Islet precursor cell (in vitro differentiated cells): ENCODE data around the gene ANKRD44.

Source experiments
- DNase-seq: peaks from one replicate; pipeline ENCODE4 v3.0.0-alpha.2; 2018

The ANKRD44 gene

DNA sequence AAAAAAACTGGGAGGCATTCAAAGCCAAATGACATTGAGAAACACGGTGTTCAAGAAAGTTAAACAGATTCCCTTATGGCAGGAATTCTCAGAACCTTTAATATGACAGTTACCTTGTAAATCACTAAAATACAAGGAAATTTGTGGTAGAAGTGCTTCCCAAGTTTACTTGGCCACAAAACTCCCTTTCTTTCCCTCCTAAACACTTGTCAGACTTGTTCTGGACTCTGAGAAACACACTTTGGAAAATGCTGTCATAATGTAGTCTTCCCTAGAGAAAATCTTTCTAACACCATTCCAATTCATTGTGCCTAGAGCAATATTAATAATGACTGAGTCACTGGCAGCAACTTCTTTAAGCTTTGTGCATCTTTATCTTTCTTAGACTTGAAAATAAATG, 140.4 kb downstream of the ANKRD44 start:
- DNase-seq = no peak

DNA sequence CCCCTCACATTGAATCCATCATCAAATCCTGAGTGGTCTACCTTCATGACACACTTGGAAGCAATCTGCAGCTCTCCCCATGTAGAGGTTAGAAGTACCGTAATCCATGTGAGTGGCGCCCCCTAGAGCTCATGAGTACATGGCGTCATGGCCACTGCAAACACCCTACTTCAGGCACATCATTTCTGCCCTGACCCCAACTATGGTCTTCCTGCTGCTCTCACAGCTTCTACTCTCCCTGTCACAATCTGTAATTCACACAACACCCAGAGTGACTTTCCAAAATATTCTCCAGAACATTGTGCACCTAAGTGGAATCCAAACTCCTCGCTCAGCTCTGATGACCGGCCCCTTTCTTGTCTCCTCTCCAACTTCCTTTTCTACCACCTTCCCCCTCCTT, 141.9 kb downstream of the ANKRD44 start:
- DNase-seq = peak; percentile 80

DNA sequence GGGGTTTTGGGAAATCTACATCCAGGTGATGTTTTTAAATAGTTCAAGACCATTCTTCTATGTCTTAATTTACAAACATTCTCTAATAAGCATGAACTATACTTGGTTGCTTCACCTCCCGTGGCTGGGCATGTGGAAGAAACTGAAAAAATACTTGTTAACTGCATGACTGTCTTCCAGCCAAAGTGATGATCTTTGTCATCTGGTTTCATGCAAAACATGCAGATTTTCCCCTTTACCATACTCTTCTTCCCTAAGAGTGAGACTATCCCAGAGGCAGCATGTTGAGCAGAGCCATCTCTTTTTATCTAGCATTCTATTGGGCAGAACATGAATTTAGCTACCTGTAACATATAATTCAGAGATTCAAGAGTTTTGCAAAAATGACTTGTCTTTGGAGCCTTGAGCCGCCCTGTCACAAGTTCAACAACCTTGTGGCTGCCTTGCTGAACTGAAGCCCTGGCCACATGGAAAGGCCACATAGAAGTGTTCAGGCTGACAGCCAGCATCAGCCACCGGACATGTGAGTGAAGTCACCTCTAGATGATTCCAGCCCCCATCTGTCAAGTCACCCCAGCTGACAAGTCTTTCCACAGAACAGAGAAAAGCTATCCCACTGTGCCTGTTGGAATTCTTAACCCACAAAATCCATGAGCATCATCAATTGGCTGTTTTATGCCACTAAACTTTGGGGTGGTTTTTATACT, 142.8 kb downstream of the ANKRD44 start:
- DNase-seq = no peak

DNA sequence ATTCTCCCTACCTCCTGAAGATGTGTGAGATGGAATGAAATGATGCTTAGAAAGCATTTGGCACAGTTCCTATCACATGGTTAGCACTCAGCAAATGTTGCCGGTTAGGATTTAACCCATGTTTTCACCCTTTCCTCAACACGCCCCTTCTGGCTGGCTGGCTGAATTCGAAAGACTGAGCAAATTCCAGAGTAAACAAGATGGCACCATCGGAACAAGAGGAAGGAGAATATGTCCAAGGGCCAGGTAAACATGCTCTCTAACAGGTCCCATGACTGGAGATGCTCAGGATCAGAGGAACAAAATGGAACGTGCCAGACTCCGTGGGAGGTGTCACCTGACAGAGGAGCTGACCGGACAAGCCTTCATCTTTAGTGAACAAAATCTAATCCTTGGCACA, 145.6 kb downstream of the ANKRD44 start:
- DNase-seq = no peak

DNA sequence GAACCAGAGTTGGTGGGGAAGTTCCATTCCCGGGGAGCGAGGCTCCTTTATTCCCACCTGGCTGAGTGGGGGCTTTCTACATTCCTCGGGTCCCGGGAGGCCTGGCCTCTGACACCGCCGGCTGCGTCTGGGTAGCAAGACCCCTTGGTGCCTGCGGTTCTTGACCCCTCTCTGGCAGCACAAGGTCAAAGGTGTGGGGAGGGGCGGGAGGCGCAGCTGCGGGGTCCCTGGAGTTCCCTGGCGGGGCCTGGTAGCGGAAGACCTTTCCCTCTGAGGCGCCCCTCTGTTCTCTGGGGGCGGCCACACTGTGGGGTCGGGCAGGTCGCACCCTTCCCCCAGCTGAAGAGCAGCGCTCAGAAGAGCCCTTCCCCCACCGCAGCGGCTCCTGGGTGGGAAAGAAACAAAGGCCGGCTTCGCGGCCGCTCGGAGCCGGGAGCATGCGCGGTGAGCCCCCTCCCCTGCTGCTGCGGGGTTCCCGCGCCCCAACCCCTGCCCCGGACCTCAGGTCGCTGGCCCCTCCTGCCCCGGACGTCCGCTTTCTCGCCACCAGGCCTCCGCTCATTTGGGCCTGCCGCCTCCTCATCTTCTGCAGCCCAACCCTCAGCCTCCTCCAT, 146.3 kb downstream of the ANKRD44 start:
- DNase-seq = no peak

DNA sequence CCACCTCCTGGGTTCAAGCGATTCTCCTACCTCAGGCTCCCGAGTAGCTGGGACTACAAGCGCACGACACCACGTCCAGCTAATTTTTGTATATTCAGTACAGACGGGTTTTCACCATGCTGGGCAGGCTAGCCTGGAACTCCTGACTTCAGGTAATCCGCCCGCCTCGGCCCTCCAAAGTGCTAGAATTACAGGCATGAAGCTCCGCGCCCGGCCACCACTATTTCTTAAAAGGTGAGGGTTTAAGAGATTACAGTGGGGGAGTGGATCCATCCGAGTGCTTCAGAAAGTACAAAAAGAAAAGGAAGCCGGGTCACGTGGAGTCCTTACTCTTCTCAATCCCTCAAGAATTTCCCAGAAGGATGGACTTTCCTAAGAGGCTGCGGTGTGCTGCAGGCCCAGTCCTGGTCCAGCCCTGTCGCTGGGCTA, 146.9 kb downstream of the ANKRD44 start:
- no peak for DNase-seq

DNA sequence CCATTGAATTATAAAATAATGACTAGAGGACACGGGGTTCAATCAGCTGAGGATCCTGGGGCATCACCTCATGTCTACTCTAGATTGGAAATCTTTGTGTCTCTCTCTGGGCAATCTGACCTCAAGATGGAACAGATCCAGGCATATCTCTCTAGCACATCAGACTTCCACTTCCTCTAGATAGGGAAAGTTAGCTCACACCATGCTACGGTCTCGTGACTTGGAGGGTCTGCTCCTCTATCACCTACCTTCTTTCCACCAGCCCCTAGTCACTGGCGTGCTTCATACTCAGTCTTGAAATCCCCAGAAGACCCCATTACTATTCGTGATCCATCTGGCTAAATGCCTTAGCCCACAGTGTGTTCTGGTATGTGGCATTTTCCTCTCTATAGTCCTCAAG, 148.8 kb downstream of the ANKRD44 start:
- DNase-seq = no peak

DNA sequence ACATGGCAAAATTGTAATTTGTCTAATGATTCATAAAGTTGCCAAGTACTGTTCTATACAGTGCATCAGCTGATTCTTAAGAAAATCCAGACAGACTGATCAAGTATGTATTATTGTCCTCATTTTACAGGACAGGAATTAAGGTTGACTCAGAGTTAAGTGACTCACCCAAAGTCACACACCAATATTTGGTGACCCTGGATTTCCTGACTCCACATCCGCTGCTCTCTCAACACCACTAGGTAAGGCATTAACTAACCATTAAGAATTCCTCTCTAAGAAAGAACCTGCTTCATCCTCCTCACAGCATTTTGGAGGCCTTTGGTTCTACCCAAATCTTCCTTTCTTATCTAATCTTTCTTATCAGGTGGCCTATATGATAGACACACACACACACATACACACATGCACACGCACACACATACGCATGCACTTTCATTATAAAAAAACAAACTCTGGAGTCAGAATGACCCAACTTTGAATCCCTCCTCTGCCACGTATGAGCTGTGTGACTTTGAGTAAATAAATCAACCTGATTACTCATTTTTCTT, 150.8 kb downstream of the ANKRD44 start:
- DNase-seq = no peak

DNA sequence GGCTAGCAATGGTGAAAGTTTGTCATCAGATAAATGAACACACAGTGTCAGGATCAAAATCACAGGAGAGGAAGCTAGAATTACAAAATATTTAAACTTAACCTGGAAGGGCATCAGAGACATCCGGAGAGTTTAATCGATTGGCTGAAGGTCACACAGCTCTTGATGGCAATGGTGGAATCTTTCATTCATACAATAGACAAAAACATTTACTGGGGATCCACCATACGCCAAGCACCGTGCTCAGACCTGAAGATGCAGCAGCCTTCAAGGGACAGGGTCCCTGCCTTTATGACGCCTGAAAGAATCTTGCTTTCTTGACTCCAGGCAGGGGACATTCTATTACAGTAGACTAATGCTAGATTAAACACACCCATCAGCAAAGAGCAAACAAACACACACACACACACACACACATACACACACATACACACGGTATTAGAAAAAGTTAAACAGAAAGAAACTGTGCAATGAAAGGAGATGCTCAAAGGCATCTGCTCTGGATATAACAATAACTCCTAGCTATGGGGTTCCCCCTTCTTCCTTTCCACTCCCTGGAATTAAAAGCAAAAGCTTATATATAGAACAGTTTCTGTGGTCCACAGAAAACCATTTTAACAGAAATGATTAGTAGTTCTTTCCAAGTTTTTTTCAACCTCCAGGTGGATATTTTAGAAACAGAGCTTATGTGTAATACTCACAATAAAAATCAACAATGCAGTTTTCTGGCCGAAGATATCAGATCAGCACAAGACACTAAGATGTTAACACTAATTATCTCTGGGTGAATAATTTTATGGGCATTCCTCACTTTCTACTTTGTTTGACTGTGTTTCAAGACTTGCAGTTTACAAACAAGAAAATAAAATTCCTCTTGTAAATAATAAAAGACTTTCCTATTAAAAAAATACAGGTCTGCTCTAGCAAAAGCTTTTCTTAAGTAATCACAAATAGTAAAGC, 151.7 kb downstream of the ANKRD44 start:
- DNase-seq = no peak

DNA sequence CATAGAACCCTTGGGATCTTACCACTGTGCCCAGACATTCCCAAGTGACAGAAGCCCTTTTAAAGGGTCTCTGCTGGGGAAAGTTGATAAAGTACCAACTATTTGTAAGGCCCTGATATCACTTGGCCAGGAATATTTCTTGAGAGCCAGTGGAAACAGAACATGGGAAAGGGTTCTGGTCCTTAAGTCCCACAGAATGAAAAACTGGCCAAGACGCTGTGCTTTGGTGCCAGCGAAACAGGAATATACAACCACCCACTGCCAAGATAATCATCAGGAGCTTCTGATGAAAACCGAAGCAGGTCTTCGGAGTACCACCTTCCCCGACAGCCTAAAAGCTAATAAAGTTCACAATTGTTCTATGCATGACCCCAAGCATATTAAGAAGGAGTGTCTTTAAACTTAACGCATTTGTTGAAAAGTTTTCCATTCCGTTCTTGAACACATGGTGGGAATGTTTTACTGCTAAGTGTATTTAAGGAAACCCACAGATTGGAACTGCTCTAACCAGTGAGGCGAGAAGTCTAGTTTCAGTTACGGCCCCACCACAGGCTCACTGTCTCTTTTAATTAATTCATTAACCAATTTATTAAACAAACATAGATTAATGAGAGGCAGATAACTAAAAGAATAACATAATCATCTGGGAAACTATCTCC, 152.6 kb downstream of the ANKRD44 start:
- DNase-seq = no peak

DNA sequence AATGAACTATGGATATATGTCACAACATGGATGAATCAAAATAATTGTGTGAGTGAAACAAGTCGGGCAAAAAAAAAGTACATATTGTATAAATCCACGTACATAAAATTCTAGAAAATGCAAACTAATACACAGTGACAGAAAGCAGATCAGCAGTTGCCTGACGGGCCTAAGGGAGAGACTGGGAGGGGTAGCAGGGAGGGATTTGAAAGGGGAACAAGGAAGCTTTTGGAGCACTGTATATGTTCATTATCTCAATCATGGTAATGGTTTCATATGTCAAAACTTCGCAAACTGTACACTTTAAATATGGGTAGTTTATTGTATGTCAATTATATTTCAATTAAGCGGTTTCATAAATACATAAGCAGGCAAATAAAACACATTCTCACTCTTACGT, 153.8 kb downstream of the ANKRD44 start:
- no peak for DNase-seq

DNA sequence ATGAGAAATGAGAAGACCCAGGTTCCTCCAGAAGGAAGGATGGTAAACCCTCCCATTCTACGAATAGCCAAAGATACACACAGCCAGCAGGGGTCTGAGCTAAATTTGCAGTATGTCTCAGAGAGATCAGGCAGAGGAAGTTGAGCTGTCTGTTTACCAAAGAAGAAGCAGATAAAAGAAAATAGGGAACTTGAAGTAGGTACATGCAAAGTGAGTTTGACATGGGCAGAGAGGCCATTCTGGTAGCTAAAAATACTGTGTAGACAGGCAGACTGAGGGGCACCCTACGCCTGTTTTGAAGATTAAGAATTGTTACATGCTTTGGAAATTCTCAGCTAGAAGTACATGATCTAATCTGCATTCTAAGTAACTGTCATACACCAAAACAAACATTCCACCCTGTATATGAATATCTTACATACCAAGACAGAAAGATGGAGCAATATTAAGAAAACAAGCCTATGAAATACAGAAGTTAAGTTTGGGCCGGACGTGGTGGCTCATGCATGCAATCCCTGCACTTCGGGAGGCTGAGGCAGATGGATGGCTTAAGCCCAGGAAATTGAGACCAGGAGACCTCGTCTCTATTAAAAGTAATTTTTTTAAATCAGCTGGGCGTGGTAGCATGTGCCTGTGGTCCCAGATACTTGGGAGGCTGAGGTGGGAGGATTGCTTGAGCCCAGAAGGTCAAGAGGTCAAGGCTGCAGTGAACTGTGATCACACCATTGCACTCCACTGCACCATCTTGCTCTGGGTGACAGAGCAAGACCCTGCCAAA, 157.9 kb downstream of the ANKRD44 start:
- DNase-seq = no peak

DNA sequence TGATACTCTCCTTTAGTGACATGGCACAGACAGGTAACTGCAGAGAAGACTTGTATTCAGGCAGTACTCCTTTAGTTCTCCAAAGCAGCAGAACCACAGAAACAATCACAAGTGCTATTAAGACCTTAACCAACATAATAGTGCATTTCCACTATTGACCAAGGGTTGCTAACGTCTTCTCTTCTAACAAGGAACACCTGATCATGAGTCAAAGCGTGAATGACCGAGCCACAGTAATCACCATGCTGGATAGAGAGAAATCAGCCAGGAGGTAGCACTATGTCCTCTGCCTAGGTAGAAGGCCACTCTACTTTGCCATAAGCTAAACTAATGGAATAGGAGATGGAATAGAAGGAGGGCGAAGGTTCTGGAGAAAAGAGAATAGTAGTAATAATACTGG, 161.0 kb downstream of the ANKRD44 start:
- DNase-seq = no peak

DNA sequence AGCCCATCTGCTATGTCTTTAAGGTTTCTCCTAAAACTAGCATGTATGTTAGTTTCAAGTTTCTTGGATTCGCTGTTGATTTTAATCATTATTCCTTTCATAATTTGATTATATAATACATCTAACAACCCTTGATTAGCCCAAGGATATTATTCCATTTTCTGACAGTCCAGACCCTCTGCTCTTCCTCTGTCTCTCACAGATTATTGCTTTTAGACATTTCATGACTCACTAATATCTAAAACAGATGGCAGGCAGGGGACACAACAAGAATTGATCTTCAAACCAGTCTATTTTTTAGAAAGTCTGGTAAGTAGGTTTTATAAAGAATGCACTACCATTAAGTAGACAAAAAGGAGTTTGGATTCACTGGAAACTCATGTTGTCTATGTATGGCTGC, 162.2 kb downstream of the ANKRD44 start:
- DNase-seq = no peak

DNA sequence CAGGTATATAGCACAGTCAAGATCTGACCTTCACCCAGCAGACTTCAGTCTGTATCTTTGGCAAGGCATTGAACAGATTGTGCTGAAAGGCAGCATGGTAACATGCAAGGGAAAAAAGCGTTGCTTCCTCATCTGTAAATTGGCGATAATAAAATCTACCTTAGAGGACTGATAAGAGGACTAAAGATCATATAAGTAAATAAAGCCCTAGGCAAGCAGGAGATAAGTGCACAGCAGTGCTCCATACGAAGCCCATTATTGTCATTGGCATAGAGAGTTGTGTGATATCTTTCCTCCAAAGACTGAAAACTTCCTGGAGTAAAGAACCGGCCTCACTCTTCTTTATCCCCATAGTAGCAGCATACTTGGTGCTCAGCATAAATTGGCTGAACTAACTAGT, 162.6 kb downstream of the ANKRD44 start:
- DNase-seq = no peak

DNA sequence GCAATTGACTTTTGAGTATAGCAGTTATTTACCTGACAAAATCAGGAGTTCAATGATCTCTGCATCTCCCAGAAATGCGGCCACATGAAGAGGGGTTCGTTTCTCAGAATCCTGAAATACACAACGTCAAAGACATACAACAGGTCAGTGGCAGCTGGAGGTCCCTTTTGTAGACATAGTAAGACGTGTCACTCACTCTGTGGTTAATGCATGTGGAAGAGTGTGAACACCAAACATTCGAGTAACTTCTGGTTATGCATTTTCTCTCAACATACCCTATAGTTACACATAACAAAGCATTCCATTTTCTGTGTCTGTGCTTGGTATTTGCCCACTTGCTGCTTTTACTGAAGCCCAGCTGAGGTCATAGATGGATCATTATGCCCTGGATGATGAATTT, 163.6 kb downstream of the ANKRD44 start:
- DNase-seq = no peak

DNA sequence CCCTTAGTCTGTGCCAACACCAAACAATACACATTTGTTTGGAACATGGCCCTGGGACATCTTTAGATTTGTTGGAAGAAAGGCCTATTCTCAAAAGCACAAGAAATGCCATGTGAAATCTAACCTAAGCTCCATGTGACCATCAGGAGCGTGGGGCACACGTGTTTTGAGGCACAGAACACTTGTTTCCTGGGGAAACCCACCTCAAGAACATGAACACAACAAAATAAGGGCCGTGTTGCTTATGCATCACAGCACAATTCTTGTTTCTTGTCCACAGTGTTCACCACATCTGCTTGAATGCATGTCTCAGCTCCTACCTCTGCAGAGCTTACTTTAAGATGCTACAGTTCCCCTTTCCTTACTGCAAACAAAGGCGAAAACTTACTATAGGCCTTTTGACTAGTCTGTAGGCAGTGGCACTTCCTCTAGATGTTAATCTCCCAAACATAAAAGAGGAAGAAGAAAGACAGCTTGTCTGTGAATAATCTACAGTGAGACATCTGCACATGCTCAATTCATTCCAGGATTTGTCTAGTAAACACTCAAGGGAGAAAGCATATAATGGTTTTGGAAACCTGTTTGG, 165.0 kb downstream of the ANKRD44 start:
- no peak for DNase-seq

DNA sequence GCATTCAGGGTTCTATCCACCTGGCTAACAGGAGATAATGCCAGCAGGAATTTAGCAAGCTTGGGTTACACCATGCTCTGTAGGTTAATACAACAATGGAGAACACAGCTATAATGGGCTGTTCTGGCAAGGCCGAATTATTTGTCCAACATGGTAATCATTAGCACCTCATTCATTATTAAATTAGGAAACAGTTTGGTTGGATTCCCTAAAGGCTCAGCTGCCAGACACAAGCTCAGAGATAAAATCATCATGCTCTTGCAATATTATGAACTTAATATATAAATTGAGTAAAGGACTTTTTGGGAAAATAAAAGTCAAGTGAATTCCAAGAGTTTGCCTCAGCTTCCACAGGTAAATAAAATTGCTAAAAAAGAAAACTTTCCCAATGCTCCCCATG, 166.4 kb downstream of the ANKRD44 start:
- DNase-seq = no peak

DNA sequence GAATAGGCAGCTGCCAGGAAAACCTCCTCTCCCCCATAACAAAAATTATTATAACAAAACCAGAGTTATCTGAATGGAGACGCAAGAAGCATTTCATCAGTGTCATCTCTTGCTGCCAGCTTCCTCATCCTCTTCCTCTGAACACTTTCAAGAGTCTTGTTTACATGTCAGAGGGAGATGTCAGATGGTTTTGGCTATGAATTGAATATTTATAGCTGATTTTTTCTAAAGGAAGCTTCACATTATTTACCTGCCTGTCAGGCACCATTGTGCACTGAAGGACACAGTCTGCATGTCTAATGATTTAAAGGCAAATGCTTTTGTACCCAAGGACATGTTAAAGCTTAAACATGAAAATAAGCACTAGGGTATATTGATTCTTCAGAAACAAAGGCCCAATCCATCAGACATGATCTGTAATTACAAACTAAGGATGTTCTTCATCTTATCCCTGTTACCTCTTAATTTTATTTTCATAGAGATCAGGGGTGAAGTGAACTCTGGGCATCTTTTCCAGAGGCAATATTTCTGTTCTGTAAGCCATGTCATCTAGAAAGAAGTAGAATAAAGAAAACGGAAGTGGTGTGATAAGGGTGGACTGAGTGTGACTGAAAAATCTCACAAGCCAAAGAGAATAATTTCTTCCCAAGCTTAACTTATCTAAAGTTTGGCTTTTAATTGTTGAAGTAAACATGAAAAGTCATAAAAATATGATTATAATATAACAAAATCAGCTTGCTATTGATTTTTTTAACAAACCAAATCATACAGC, 168.7 kb downstream of the ANKRD44 start:
- DNase-seq = no peak

DNA sequence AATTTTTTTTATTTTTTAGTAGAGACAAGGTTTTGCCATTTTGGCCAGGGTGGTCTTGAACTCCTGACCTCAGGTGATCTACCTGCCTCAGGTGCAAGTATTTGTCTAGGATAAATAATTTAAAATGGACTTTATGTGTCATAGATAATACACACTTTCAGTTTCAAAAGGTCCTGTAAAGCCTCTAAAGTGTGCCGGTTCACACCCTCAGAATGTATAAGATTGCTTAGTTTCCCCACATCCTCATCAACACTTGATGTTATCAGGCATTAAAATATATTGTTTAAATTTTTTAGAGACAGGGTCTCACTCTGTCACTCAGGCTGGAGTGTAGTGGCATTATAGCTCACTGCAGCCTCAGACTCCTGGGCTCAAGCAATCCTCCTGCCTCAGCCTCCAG, 170.5 kb downstream of the ANKRD44 start:
- no peak for DNase-seq

DNA sequence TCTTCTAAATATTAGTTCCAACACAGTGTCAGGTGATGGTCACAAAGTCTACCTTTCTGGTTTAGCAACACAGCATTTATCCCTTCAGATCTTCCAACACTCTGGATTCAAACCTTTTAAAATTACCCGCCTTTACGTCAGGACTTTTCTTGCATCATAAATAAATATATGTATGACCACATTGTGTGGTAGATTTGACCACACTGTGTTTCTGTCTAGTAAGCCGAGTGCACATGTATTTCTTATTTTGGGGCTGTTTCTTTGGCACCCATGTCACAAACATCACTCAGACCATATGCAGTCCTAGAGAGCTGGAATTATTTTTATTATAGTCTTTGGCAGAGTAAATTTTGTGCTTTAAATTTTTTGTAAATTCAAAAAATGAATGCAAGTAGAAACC, 172.1 kb downstream of the ANKRD44 start:
- no peak for DNase-seq
